ENCODE measurements around the gene PLGRKT. TPM values are rescaled to one million over a fixed set of nuclear protein-coding genes. Genes with fewer than 3 reads are reported as not detected.
"Not testable (repeated sequence)": the region's sequence is repeated elsewhere in the genome, so short reads cannot be mapped to it uniquely, and the experiment has no call there.

PLGRKT gene
- total RNA-seq, 1 donor from 2014 or later = 41.4 TPM

DNA sequence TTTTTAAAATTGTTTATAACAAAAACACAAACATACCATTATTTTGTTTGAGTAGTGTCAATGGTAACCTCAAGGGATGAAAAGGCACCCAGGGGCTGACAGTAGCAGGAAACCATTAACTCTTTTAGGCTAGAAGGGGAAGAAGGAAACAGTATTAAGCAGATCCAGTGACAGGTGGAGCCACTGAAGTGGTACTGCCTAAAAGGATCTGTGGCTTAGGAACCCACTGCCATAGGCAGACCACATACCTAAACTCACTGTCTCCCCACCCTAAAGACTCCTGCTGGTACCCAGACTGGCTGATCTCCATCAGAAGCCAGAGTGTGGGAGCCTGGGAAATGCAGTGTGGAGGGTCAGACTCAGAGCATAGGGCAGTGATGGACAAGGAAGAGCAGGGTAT lies 111.5 kb downstream of the PLGRKT start:
- intact Hi-C loops (cut with micrococcal nuclease) = no loop called here

- intact Hi-C loops (cut with micrococcal nuclease) = not testable (repeated sequence)
Observed at GRCh38 chr9:5321601-5322000, 116.1 kb downstream of the PLGRKT start.

GRCh38 chr9:5321058-5321457 lies 116.7 kb downstream of the PLGRKT start:
- intact Hi-C loops (cut with micrococcal nuclease) = no loop called here

- intact Hi-C loops (cut with micrococcal nuclease) = not testable (repeated sequence)
Observed at GRCh38 chr9:5316406-5316805, 121.3 kb downstream of the PLGRKT start.

- intact Hi-C loops (cut with micrococcal nuclease) = no loop called here
Observed at GRCh38 chr9:5315187-5315923, 122.4 kb downstream of the PLGRKT start.

GRCh38 chr9:5310851-5311250 lies 126.9 kb downstream of the PLGRKT start:
- intact Hi-C loops (cut with micrococcal nuclease) = no loop called here

Other genes starting within 250 kb of the PLGRKT start
- not detected in 2 replicates for gene INSL4, start 206.5 kb downstream of the PLGRKT start, total RNA-seq
- gene RLN2, start 133.2 kb downstream of the PLGRKT start, total RNA-seq = 1.3 and 2.4 TPM in 2 replicates
- 0.80 and 1.9 TPM in 2 replicates for gene RLN1, start 98.0 kb downstream of the PLGRKT start, total RNA-seq
- gene CD274, start 12.6 kb upstream of the PLGRKT start, total RNA-seq = 42.1 and 42.6 TPM in 2 replicates
- gene PDCD1LG2, start 72.6 kb upstream of the PLGRKT start, total RNA-seq = 10.5 and 11.4 TPM in 2 replicates
- 20.4 and 21.5 TPM in 2 replicates for gene RIC1, start 191.2 kb upstream of the PLGRKT start, total RNA-seq

All from T-helper 1 cell treated with Interleukin-12 subunit alpha and Interleukin-12 subunit beta and Interleukin-4 antibody, amounts not matched to agents 30 ng/mL and 1 ng/mL, for 36 hours (primary cell).